Umbilical cord (tissue), 2 donors: Measurements from ENCODE around the gene HOXC13. TPM values are rescaled to one million over a fixed set of nuclear protein-coding genes. Genes with fewer than 3 reads are reported as not detected.

ENCODE experiments used
- DNase-seq: peaks from one replicate; pipeline ENCODE4 v3.0.0-alpha.2; 2015; ENCODE audit warnings: low spot score
- total RNA-seq: library from RNA; depleted of rRNA; stranded (reverse); fragments of >200 nt; gene quantifications from one replicate; pipeline ENCODE4 v1.2.3, GENCODE V29; 2014; ENCODE audit warnings: low replicate concordance; ENCODE audit not compliant: insufficient read depth

HOXC13 gene
- total RNA-seq, 1 donor from 2014 or later = 1.2 TPM

- no peak for DNase-seq
These were observed 16.0 kb downstream of the HOXC13 start, which contains the start of gene HOXC12 for GRCh38 chr12:53954694-53955035. Gene HOXC12, plus strand, starts transcription at chr12:53954903. Its CDS starts 27 bp downstream, at chr12:53954930.

- DNase-seq = no peak
These were observed 16.6 kb downstream of the HOXC13 start for GRCh38 chr12:53955036-53955775.

GRCh38 chr12:53955776-53956250 lies 17.2 kb downstream of the HOXC13 start:
- no peak for DNase-seq

- DNase-seq = no peak
These were observed 17.7 kb downstream of the HOXC13 start for GRCh38 chr12:53956251-53956887.

GRCh38 chr12:53956914-53957536 lies 18.4 kb downstream of the HOXC13 start:
- no peak for DNase-seq

GRCh38 chr12:53958128-53958527 lies 19.5 kb downstream of the HOXC13 start:
- no peak for DNase-seq

GRCh38 chr12:53959314-53959713 lies 20.7 kb downstream of the HOXC13 start:
- no peak for DNase-seq

- no peak for DNase-seq
These were observed 21.8 kb downstream of the HOXC13 start for GRCh38 chr12:53960187-53961024.

- DNase-seq = no peak
These were observed 22.6 kb downstream of the HOXC13 start for GRCh38 chr12:53961025-53961761.

- DNase-seq = no peak
These were observed 24.4 kb downstream of the HOXC13 start for GRCh38 chr12:53963005-53963404.

- DNase-seq = no peak
These were observed 25.0 kb downstream of the HOXC13 start for GRCh38 chr12:53963434-53964314.

GRCh38 chr12:53964315-53964713 lies 25.7 kb downstream of the HOXC13 start:
- peak; percentile 47 for DNase-seq

GRCh38 chr12:53965281-53966084 lies 26.9 kb downstream of the HOXC13 start:
- peak; percentile 90 for DNase-seq

GRCh38 chr12:53966085-53966384 lies 27.4 kb downstream of the HOXC13 start:
- no peak for DNase-seq

- no peak for DNase-seq
These were observed 27.9 kb downstream of the HOXC13 start for GRCh38 chr12:53966385-53967133.

GRCh38 chr12:53967421-53967925 lies 28.8 kb downstream of the HOXC13 start:
- peak; percentile 76 for DNase-seq

- DNase-seq = peak; percentile 54
These were observed 29.8 kb downstream of the HOXC13 start for GRCh38 chr12:53968214-53969127.
